Lower leg skin (tissue), 3 donors: ENCODE results near the gene SP3.

Experiments used
- CTCF ChIP-seq, 3 donors: fragments of 450-650 bp; IDR thresholded peaks; one replicate each; pipeline ENCODE4 v1.5.1; 2016; ENCODE audit warnings: antibody characterized with exemption in 3 of 3, mild to moderate bottlenecking in 3 of 3, moderate library complexity in 2 of 3
- POLR2A ChIP-seq, 2 donors: fragments of 450-650 bp; IDR thresholded peaks; one replicate each; pipeline ENCODE4 v1.6.1; 2016 to 2017; ENCODE audit warnings: antibody characterized with exemption in 2 of 2, mild to moderate bottlenecking in 1 of 2, moderate library complexity in 1 of 2

- TF ChIP-seq POLR2A (IDR thresholded peaks at IDR 0.05) (no peak), CTCF (IDR thresholded peaks at IDR 0.05) (no peak)
Observed at GRCh38 chr2:173935305-173935704, 29.9 kb downstream of the SP3 start.
